BLaER1 treated with 17β-estradiol and CSF1 and Interleukin-3, amounts not matched to agents 10 nM and 100 nM (cell line): ENCODE results near the gene RSAD2.

Experiments
- H3K27ac ChIP-seq, 11 experiments: shearing (Covaris generic); formaldehyde crosslinking; 2 replicates each; pipeline ENCODE4 v1.8.1; 2022
- H3K27me3 ChIP-seq, 11 experiments: shearing (Covaris generic); formaldehyde crosslinking; 2 replicates each; pipeline ENCODE4 v1.8.1; 2022
- H3K36me3 ChIP-seq, 11 experiments: shearing (Covaris generic); formaldehyde crosslinking; 2 replicates each; pipeline ENCODE4 v1.8.1; 2022
- H3K4me1 ChIP-seq, 10 experiments: shearing (Covaris generic); formaldehyde crosslinking; 2 replicates each; pipeline ENCODE4 v1.8.1; 2022
- H3K4me2 ChIP-seq, 11 experiments: shearing (Covaris generic); formaldehyde crosslinking; 2 replicates each; pipeline ENCODE4 v1.8.1; 2022
- H3K4me3 ChIP-seq, 10 experiments: shearing (Covaris generic); formaldehyde crosslinking; 2 replicates each; pipeline ENCODE4 v1.8.1; 2022
- H3K9ac ChIP-seq, 11 experiments: shearing (Covaris generic); formaldehyde crosslinking; 2 replicates each; pipeline ENCODE4 v1.8.1; 2022
- H3K9me3 ChIP-seq, 11 experiments: shearing (Covaris generic); formaldehyde crosslinking; replicated peaks in 1 of 11; 2 replicates each; pipeline ENCODE4 v1.8.1; 2022
- H4K20me1 ChIP-seq, 11 experiments: shearing (Covaris generic); formaldehyde crosslinking; 2 replicates each; pipeline ENCODE4 v1.8.1; 2022
- Cebpa-rat ChIP-seq, 11 experiments: shearing (Covaris generic); IDR thresholded peaks; 2 replicates each; pipeline ENCODE4 v1.8.1; 2022

RSAD2 gene

GRCh38 chr2:6841537-6842287, 35.9 kb upstream of the RSAD2 start:
- Histone ChIP-seq H3K4me3 (no peak overlapping the region), H4K20me1 (no peaks in the 10 kb centered on the region), H3K36me3 (peaks cover 4 to 26% (median 14%) of the 10 kb centered on the region in 11 experiments; a peak in 16 of 22 replicates), H3K4me1 (no peaks in the 10 kb centered on the region), H3K4me2 (no peak overlapping the region), H3K27me3 (no peaks in the 10 kb centered on the region), H3K9ac (no peak overlapping the region), H3K9me3 (peaks cover 89 to 100% (median 99%) of the 10 kb centered on the region in 11 experiments), H3K27ac (no peak overlapping the region)
- TF ChIP-seq Cebpa-rat (IDR thresholded peaks at IDR 0.05): no peak

- Histone ChIP-seq H3K36me3 (peaks cover 25 to 55% (median 46%) of the 10 kb centered on the region in 11 experiments), H3K9ac (no peak overlapping the region), H3K4me1 (no peaks in the 10 kb centered on the region), H3K27me3 (no peaks in the 10 kb centered on the region), H3K9me3 (peaks cover 99 to 100% (median 100%) of the 10 kb centered on the region in 11 experiments), H4K20me1 (no peaks in the 10 kb centered on the region), H3K4me2 (no peak overlapping the region), H3K27ac (no peak overlapping the region), H3K4me3 (peak overlapping the region in 5 of 10 experiments; percentile 4 to 39 (median 21); a peak in 2 of 20 replicates)
- TF ChIP-seq Cebpa-rat (IDR thresholded peaks at IDR 0.05): no peak
These were observed 32.3 kb upstream of the RSAD2 start for GRCh38 chr2:6845312-6845711.

- Histone ChIP-seq H3K4me3 (peak overlapping the region in 3 of 10 experiments; percentile 4 to 27 (median 21); a peak in 2 of 20 replicates), H3K27ac (no peak overlapping the region), H3K4me2 (no peak overlapping the region), H3K9ac (no peak overlapping the region), H3K9me3 (peaks cover 99 to 100% (median 100%) of the 10 kb centered on the region in 11 experiments), H3K27me3 (no peaks in the 10 kb centered on the region), H4K20me1 (no peaks in the 10 kb centered on the region), H3K36me3 (peaks cover 31 to 61% (median 50%) of the 10 kb centered on the region in 11 experiments), H3K4me1 (no peaks in the 10 kb centered on the region)
- TF ChIP-seq Cebpa-rat (IDR thresholded peaks at IDR 0.05): no peak
These were observed 31.7 kb upstream of the RSAD2 start for GRCh38 chr2:6845903-6846302.

DNA sequence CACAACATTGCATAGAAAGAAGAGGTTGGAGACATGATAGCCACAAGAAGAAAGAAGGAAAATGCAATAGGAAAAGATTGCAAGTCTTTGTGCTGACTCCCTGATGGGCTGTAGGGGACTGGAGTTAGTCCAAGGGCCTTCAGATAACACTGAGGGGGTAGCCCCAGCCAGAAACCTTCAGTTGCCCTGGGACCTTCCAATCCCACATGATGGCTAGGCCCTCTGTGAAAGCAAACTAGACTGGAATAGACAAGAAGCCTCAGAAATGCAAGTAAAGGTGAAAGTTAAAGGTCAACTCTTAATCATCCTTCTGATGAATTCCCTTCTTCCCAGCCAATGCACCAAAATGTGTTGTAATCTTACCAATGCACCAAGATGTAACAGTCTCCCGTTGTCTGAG, 31.0 kb upstream of the RSAD2 start:
- Histone ChIP-seq H3K27me3 (no peaks in the 10 kb centered on the region), H3K9me3 (peaks cover 99 to 100% (median 100%) of the 10 kb centered on the region in 11 experiments), H3K4me2 (no peak overlapping the region), H3K4me1 (no peaks in the 10 kb centered on the region), H3K4me3 (0 out of 20 replicates have a peak overlapping the region, but pooled peaks of 1 of the 10 experiments have one; percentile 16), H3K27ac (no peak overlapping the region), H3K36me3 (peaks cover 37 to 68% (median 56%) of the 10 kb centered on the region in 11 experiments), H4K20me1 (no peaks in the 10 kb centered on the region), H3K9ac (no peak overlapping the region)
- TF ChIP-seq Cebpa-rat (IDR thresholded peaks at IDR 0.05): no peak

DNA sequence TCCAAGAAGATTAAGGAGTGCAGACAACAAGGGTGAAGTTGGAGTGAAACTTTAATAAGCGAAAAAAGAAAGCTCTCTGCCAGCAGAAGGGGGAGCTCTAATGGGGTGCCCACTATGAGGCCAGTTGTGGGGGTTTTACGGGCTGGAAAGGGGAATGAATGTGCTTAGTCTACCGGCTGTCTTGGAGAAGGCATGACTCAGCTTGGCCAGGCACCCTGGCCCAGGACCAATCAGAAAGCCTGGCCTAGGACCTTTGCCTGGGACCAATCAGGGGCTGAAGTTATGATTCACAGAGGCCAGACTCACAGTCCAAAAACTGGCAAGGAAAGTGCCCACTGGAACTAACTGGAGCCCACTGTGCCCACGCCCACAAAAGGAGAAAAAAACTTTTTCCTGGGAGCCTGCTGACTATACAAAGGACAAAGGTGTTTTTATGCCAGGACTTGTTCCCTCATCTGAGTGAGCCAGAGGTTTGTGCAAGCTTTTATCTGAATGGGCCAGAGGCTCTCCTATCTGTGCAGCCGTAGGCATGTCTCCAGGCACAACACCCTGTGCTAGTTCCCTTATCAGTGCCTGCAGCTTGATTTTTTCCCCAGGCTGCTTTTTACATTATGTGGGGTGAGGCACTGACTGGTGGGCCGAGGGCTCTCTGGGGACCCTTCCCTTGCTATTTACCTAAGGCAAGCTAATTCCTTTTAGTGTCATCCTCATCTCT, 30.5 kb upstream of the RSAD2 start:
- no peaks in the 10 kb centered on the region for H3K4me1 ChIP-seq
- no peak overlapping the region for H3K27ac ChIP-seq
- H3K4me2 ChIP-seq: no peak overlapping the region
- no peaks in the 10 kb centered on the region for H3K27me3 ChIP-seq
- no peak for TF ChIP-seq Cebpa-rat (IDR thresholded peaks at IDR 0.05)
- peaks cover 43 to 74% (median 57%) of the 10 kb centered on the region in 11 experiments for H3K36me3 ChIP-seq
- no peaks in the 10 kb centered on the region for H4K20me1 ChIP-seq
- H3K4me3 ChIP-seq: 0 out of 20 replicates have a peak overlapping the region, but pooled peaks of 2 of the 10 experiments have one; percentile 16 to 19
- H3K9ac ChIP-seq: no peak overlapping the region
- peaks cover 94 to 100% (median 99%) of the 10 kb centered on the region in 11 experiments for H3K9me3 ChIP-seq

GRCh38 chr2:6852195-6852594, 25.4 kb upstream of the RSAD2 start:
- no peaks in the 10 kb centered on the region for H4K20me1 ChIP-seq
- no peak overlapping the region for H3K4me3 ChIP-seq
- H3K9ac ChIP-seq: no peak overlapping the region
- TF ChIP-seq Cebpa-rat (IDR thresholded peaks at IDR 0.05): no peak
- H3K27ac ChIP-seq: no peak overlapping the region
- no peak overlapping the region for H3K4me2 ChIP-seq
- peaks cover 50 to 77% (median 68%) of the 10 kb centered on the region in 11 experiments for H3K9me3 ChIP-seq
- H3K4me1 ChIP-seq: peaks cover 0 to 7% (median 0%) of the 10 kb centered on the region in 10 experiments; a peak in 4 of 20 replicates
- H3K27me3 ChIP-seq: no peaks in the 10 kb centered on the region
- H3K36me3 ChIP-seq: peaks cover 29 to 73% (median 47%) of the 10 kb centered on the region in 11 experiments

DNA sequence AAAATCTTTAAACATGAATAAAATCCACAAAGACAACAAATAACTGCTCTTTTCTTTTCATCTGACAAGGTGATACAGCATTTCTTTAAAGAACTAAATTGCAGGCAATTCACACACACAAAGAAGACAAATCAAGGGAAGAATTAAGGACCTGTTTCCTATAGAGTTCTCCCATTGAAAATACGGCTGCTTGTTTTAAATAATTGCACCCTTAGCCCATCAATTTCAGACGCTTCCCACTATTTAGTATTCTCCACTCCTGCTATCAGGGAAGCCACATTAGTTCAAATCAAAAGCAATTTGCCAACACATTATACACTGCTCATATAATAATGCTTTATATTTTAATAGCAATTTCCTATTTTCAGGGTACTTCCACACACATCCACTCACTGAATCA, 23.2 kb upstream of the RSAD2 start:
- H3K9ac ChIP-seq: no peak overlapping the region
- peaks cover 33 to 71% (median 46%) of the 10 kb centered on the region in 11 experiments for H3K36me3 ChIP-seq
- no peaks in the 10 kb centered on the region for H3K27me3 ChIP-seq
- peaks cover 0 to 7% (median 0%) of the 10 kb centered on the region in 10 experiments; a peak in 4 of 20 replicates for H3K4me1 ChIP-seq
- H3K4me3 ChIP-seq: no peak overlapping the region
- H3K9me3 ChIP-seq: peaks cover 45 to 76% (median 64%) of the 10 kb centered on the region in 11 experiments
- no peak overlapping the region for H3K27ac ChIP-seq
- H3K4me2 ChIP-seq: no peak overlapping the region
- no peaks in the 10 kb centered on the region for H4K20me1 ChIP-seq
- no peak for TF ChIP-seq Cebpa-rat (IDR thresholded peaks at IDR 0.05)

DNA sequence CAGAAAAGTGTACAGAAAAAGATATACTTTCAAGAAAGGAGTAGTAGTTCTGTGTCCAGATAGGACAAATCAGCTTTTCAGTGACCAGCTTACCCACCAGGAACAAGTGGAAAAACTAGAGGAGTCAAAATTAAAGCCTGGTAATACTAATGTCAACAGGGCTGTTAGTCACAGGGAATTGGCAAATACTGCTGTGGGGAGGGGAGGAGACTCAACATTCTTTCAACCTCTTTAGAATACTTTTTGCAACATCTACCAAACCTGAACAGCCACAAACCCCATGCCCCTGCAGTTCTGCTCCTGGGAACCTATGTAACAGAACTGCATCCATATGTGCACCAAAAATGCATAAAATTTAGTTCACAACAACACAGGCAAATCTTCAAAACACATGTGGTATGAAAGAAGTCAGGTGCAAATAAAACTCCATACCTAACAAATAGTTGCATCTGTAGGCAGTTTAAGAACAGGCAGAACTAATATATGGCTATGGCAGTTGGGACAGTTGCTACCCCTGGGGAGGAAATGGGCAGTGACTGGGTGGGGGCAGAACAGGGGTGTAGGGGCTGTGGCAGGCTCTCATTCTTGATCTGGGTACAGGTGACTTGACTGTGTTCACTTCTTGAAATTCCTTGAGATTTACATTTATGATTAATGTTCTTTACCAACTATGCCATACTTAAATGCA, 21.6 kb upstream of the RSAD2 start:
- no peak for TF ChIP-seq Cebpa-rat (IDR thresholded peaks at IDR 0.05)
- H3K9ac ChIP-seq: no peak overlapping the region
- H3K27ac ChIP-seq: no peak overlapping the region
- H3K36me3 ChIP-seq: peaks cover 35 to 70% (median 45%) of the 10 kb centered on the region in 11 experiments
- H3K4me2 ChIP-seq: peak overlapping the region in 3 of 11 experiments; percentile 6 to 10 (median 10); a peak in 2 of 22 replicates
- no peaks in the 10 kb centered on the region for H3K27me3 ChIP-seq
- H3K9me3 ChIP-seq: peaks cover 44 to 76% (median 64%) of the 10 kb centered on the region in 11 experiments
- peaks cover 0 to 7% (median 0%) of the 10 kb centered on the region in 10 experiments; a peak in 4 of 20 replicates for H3K4me1 ChIP-seq
- no peak overlapping the region for H3K4me3 ChIP-seq
- no peaks in the 10 kb centered on the region for H4K20me1 ChIP-seq
